B cell (primary cell): ENCODE data around the gene DYRK1A. TPM values are rescaled to one million over a fixed set of nuclear protein-coding genes. Genes with fewer than 3 reads are reported as not detected.

Source experiments
- ATAC-seq: fragments of 200-7000 bp; cut with Tn5 transposase; one replicate; pipeline ENCODE4 v1.10.0; 2021; ENCODE audit warnings: low read depth, mild to moderate bottlenecking, moderate number of reproducible peaks, moderate library complexity
- CTCF ChIA-PET: fragments of 350-600 bp; sonication (Branson Sonifier 250); formaldehyde crosslinking; loops from one replicate; lab custom pipeline; 2021; ENCODE audit warnings: antibody characterized with exemption, inconsistent platforms; lab: Charles Lee
- POLR2A ChIA-PET: fragments of 350-600 bp; sonication (Branson Sonifier 250); formaldehyde crosslinking; loops from one replicate; lab custom pipeline; 2021; ENCODE audit warnings: antibody characterized with exemption; lab: Charles Lee
- DNase-seq: peaks from one replicate; pipeline ENCODE4 v3.0.0; 2013
- H2AFZ ChIP-seq: 2 replicates; pipeline ENCODE4 v1.6.1; 2012; ENCODE audit warnings: mild to moderate bottlenecking, low read depth, low read length; ENCODE audit not compliant: insufficient read depth, poor library complexity, severe bottlenecking
- H3K27ac ChIP-seq, 2 donors: 1 replicate in 1 of 2; 2 replicates in 1 of 2; pipeline ENCODE4 v1.5.1; 2012 to 2013; ENCODE audit warnings: low read length in 2 of 2, mild to moderate bottlenecking in 2 of 2, moderate library complexity in 1 of 2
- H3K27me3 ChIP-seq, 4 experiments: fragments of 200-600 bp in 1 of 4; sonication (generic) in 1 of 4; replicated peaks in 1 of 4; 1 replicate in 2 of 4; 2 replicates in 2 of 4; pipeline versions ENCODE4 v1.6.1 to v1.7.0; 2013 to 2016; ENCODE audit warnings: low read length in 3 of 4, mild to moderate bottlenecking in 2 of 4, mixed read lengths in 1 of 4, moderate library complexity in 1 of 4; ENCODE audit not compliant: insufficient read depth in 4 of 4, control insufficient read depth in 3 of 4; ENCODE audit errors: control extremely low read depth in 1 of 4
- H3K36me3 ChIP-seq, 2 experiments: replicated peaks in 1 of 2; 1 replicate in 1 of 2; 2 replicates in 1 of 2; pipeline versions ENCODE4 v1.6.1 to v1.7.1; 2013; ENCODE audit warnings: low read length in 1 of 2; ENCODE audit not compliant: insufficient read depth in 2 of 2, control insufficient read depth in 1 of 2; ENCODE audit errors: control extremely low read depth in 1 of 2, extremely low read depth in 1 of 2
- H3K4me1 ChIP-seq, 2 donors: fragments of 200-600 bp in 1 of 2; sonication (generic) in 1 of 2; 1 replicate in 1 of 2; 2 replicates in 1 of 2; pipeline versions ENCODE4 v1.5.1 to v1.6.1; 2013 to 2017; ENCODE audit warnings: low read length in 2 of 2; ENCODE audit not compliant: control insufficient read depth in 2 of 2, insufficient read depth in 2 of 2
- H3K4me2 ChIP-seq: replicated peaks from 2 replicates; pipeline ENCODE3; 2012; ENCODE audit warnings: mild to moderate bottlenecking, low read depth, low read length; ENCODE audit not compliant: poor library complexity, severe bottlenecking
- H3K4me3 ChIP-seq, 5 experiments: fragments of 200-600 bp in 1 of 5; sonication (generic) in 1 of 5; 1 replicate in 3 of 5; 2 replicates in 2 of 5; pipeline versions ENCODE4 v1.5.1 to v1.7.0; 2011 to 2016; ENCODE audit warnings: low read length in 4 of 5, mild to moderate bottlenecking in 4 of 5, low read depth in 2 of 5, control low read depth in 1 of 5, moderate library complexity in 1 of 5; ENCODE audit not compliant: insufficient read depth in 1 of 5; ENCODE audit errors: control extremely low read depth in 1 of 5, extremely low read depth in 1 of 5
- H3K79me2 ChIP-seq: fragments of 200-600 bp; sonication (generic); one replicate; pipeline ENCODE4 v1.6.0; 2016; ENCODE audit warnings: low read length; ENCODE audit not compliant: control insufficient read depth, insufficient read depth
- H3K9ac ChIP-seq: fragments of 200-600 bp; sonication (generic); 2 replicates; pipeline ENCODE4 v1.6.1; 2017; ENCODE audit warnings: mild to moderate bottlenecking, low read length, moderate library complexity
- H3K9me3 ChIP-seq, 3 donors: one replicate each; pipeline versions ENCODE4 v1.6.1 to v1.7.1; 2013; ENCODE audit warnings: low read length in 2 of 3; ENCODE audit not compliant: control insufficient read depth in 2 of 3, insufficient read depth in 1 of 3; ENCODE audit errors: control extremely low read depth in 1 of 3
- H4K20me1 ChIP-seq: 2 replicates; pipeline ENCODE4 v1.6.0; 2012; ENCODE audit warnings: mild to moderate bottlenecking, low read length; ENCODE audit not compliant: insufficient read depth, control insufficient read depth, poor library complexity, severe bottlenecking
- H3K27ac Mint-ChIP-seq: one replicate; pipeline ENCODE4 v1.8.0; 2021; ENCODE audit warnings: mixed read lengths
- H3K27me3 Mint-ChIP-seq: one replicate; pipeline ENCODE4 v1.8.0; 2021; ENCODE audit warnings: mixed read lengths
- H3K4me1 Mint-ChIP-seq: one replicate; pipeline ENCODE4 v1.8.0; 2021; ENCODE audit warnings: mixed read lengths
- H3K4me3 Mint-ChIP-seq: one replicate; pipeline ENCODE4 v1.8.0; 2021; ENCODE audit warnings: mixed read lengths
- H3K9me3 Mint-ChIP-seq: one replicate; pipeline ENCODE4 v1.8.0; 2022; ENCODE audit warnings: mixed read lengths; ENCODE audit not compliant: insufficient read depth
- EZH2 ChIP-seq: IDR thresholded peaks from 2 replicates; pipeline ENCODE4 v1.6.1; 2012; ENCODE audit warnings: borderline replicate concordance, low read depth, mild to moderate bottlenecking, moderate library complexity, low read length; ENCODE audit not compliant: insufficient read depth, poor library complexity, severe bottlenecking
- WGBS: methylation state at CpG from one replicate; pipeline ENCODE4 v1.1.5; 2013; ENCODE audit warnings: missing lambda C conversion rate; ENCODE audit not compliant: insufficient coverage; 5-methylcytosine and 5-hydroxymethylcytosine counted together
- intact Hi-C: fragments of 100-400 bp; cut with micrococcal nuclease; formaldehyde crosslinking; loops from one replicate; pipeline ENCODE4 v1.10.0; 2022
- polyA plus RNA-seq: library from polyadenylated mRNA; depleted of rRNA; stranded (reverse); fragments of >200 nt; gene quantifications from 2 replicates; pipeline ENCODE4 v1.2.3, GENCODE V29; 2012
- total RNA-seq, 2 donors: library from RNA; stranded (reverse); fragments of 120-200 nt in 1 of 2; gene quantifications; 1 replicate in 1 of 2; 2 replicates in 1 of 2; pipeline versions ENCODE4 v1.2.3 to v1.2.4, GENCODE V29; 2013 to 2022
- TF ChIP-seq, protein P1 (sequence below): fragments of 200-600 bp; IDR thresholded peaks from one replicate; pipeline ENCODE4 v1.8.0; 2022; ENCODE audit warnings: antibody characterized with exemption, mild to moderate bottlenecking

DYRK1A gene
- total and polyA plus RNA-seq, 2 donors (not counting 1 experiment from before 2014, with no cell fraction given): 46.6 to 147 TPM

- ChIA-PET CTCF (no interaction called here), POLR2A (interaction anchor here (0.7 kb wide), 1 partner anchor 293 kb away, joined by 3 read pairs; no protein-coding TSS in a partner anchor)
- peaks cover 18% of the 10 kb centered on the region for H3K4me1 Mint-ChIP-seq
- H3K9me3 Mint-ChIP-seq: no peaks in the 10 kb centered on the region
- H3K4me3 Mint-ChIP-seq: no peak overlapping the region
- Histone ChIP-seq H3K9ac (no peak overlapping the region), H3K4me2 (no peak overlapping the region), H3K4me1 (peaks cover 10 to 19% of the 10 kb centered on the region in 2 donors), H4K20me1 (no peaks in the 10 kb centered on the region), H3K79me2 (peaks cover 5% of the 10 kb centered on the region), H3K27ac (no peak overlapping the region), H3K9me3 (no peaks in the 10 kb centered on the region), H3K27me3 (no peaks in the 10 kb centered on the region), H3K36me3 (no peaks in the 10 kb centered on the region), H3K4me3 (no peak overlapping the region), H2AFZ (no peak overlapping the region)
- no peak overlapping the region for H3K27ac Mint-ChIP-seq
- ATAC-seq: no peak
- TF ChIP-seq, protein P1, sequence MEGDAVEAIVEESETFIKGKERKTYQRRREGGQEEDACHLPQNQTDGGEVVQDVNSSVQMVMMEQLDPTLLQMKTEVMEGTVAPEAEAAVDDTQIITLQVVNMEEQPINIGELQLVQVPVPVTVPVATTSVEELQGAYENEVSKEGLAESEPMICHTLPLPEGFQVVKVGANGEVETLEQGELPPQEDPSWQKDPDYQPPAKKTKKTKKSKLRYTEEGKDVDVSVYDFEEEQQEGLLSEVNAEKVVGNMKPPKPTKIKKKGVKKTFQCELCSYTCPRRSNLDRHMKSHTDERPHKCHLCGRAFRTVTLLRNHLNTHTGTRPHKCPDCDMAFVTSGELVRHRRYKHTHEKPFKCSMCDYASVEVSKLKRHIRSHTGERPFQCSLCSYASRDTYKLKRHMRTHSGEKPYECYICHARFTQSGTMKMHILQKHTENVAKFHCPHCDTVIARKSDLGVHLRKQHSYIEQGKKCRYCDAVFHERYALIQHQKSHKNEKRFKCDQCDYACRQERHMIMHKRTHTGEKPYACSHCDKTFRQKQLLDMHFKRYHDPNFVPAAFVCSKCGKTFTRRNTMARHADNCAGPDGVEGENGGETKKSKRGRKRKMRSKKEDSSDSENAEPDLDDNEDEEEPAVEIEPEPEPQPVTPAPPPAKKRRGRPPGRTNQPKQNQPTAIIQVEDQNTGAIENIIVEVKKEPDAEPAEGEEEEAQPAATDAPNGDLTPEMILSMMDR: no peak
- TF ChIP-seq EZH2: no peak
- no peak for DNase-seq
- peaks cover 20% of the 10 kb centered on the region for H3K27me3 Mint-ChIP-seq
- WGBS: 93% methylated on average over 10 of the region's 14 CpGs
- intact Hi-C loops: loop anchor here (10.0 kb wide), 1 partner anchor 52 kb away; no protein-coding TSS in a partner anchor
Measured at GRCh38 chr21:37566790-37567615, 200.4 kb downstream of the DYRK1A start.

GRCh38 chr21:37568415-37568814, 201.8 kb downstream of the DYRK1A start:
- TF ChIP-seq, protein P1: no peak
- no peak for TF ChIP-seq EZH2
- H3K27ac ChIP-seq: no peak overlapping the region
- no peaks in the 10 kb centered on the region for H3K27me3 ChIP-seq
- peaks cover 4 to 10% of the 10 kb centered on the region in 2 donors for H3K4me1 ChIP-seq
- Mint-ChIP-seq H3K9me3 (no peaks in the 10 kb centered on the region), H3K27me3 (peaks cover 28% of the 10 kb centered on the region), H3K4me3 (no peak overlapping the region), H3K4me1 (peaks cover 11% of the 10 kb centered on the region), H3K27ac (no peak overlapping the region)
- 79% methylated on average over 3 of the region's 6 CpGs for WGBS
- H4K20me1 ChIP-seq: no peaks in the 10 kb centered on the region
- no peak for DNase-seq
- H3K4me3 ChIP-seq: no peak overlapping the region
- no peak overlapping the region for H2AFZ ChIP-seq
- CTCF ChIA-PET: no interaction called here
- ATAC-seq: no peak
- H3K4me2 ChIP-seq: no peak overlapping the region
- no peaks in the 10 kb centered on the region for H3K79me2 ChIP-seq
- H3K9ac ChIP-seq: no peak overlapping the region
- intact Hi-C loops: loop anchor here (10.0 kb wide), 1 partner anchor 54 kb away; no protein-coding TSS in a partner anchor
- H3K9me3 ChIP-seq: no peaks in the 10 kb centered on the region
- no peaks in the 10 kb centered on the region for H3K36me3 ChIP-seq
- POLR2A ChIA-PET: no interaction called here
